IgD-negative memory B cell (primary cell): ENCODE results near the gene CORO1C. TPM values are rescaled to one million over a fixed set of nuclear protein-coding genes. Genes with fewer than 3 reads are reported as not detected.

Source experiments
- H3K27ac Mint-ChIP-seq, 3 donors: one replicate each; pipeline ENCODE4 v1.8.0; 2020 to 2022; ENCODE audit warnings: mild to moderate bottlenecking in 3 of 3, mixed read lengths in 3 of 3, moderate library complexity in 1 of 3
- H3K27me3 Mint-ChIP-seq: one replicate; pipeline ENCODE4 v1.8.0; 2021; ENCODE audit warnings: mixed read lengths
- H3K36me3 Mint-ChIP-seq: one replicate; pipeline ENCODE4 v1.8.0; 2020; ENCODE audit warnings: mild to moderate bottlenecking, mixed read lengths
- H3K4me1 Mint-ChIP-seq, 3 donors: one replicate each; pipeline ENCODE4 v1.8.0; 2020 to 2022; ENCODE audit warnings: mixed read lengths in 3 of 3, mild to moderate bottlenecking in 1 of 3
- H3K4me3 Mint-ChIP-seq, 4 donors: one replicate each; pipeline ENCODE4 v1.8.0; 2020 to 2022; ENCODE audit warnings: mild to moderate bottlenecking in 4 of 4, mixed read lengths in 4 of 4, moderate library complexity in 3 of 4
- H3K9me3 Mint-ChIP-seq, 3 donors: one replicate each; pipeline ENCODE4 v1.8.0; 2020 to 2021; ENCODE audit warnings: mixed read lengths in 3 of 3, mild to moderate bottlenecking in 1 of 3
- polyA plus RNA-seq: library from polyadenylated mRNA; unstranded; fragments of 300-500 nt; fragmentation: Illumina TruSeq; gene quantifications from one replicate; pipeline ENCODE4 v1.2.3, GENCODE V29; 2021

Gene CORO1C
- polyA plus RNA-seq, 1 donor from 2014 or later = 71.8 TPM

GRCh38 chr12:108597559-108598471 is 133.5 kb downstream of the CORO1C start, which contains the start of gene TMEM119:
Gene TMEM119 (minus strand): TSS chr12:108598084. CDS start chr12:108592383, 5,701 bp downstream.
- no peak within 1 kb of the TSS for H3K27ac Mint-ChIP-seq

GRCh38 chr12:108596854-108597558 is 134.3 kb downstream of the CORO1C start:
- no peaks in the 10 kb centered on the region for H3K36me3 Mint-ChIP-seq
- H3K27me3 Mint-ChIP-seq = no peaks in the 10 kb centered on the region

More at GRCh38 chr12:108597559-108598471, 133.5 kb downstream of the CORO1C start, which contains the start of gene TMEM119:
- Mint-ChIP-seq H3K4me1 (peaks cover 0 to 3% (median 0%) of the 10 kb centered on the region in 3 donors), H3K4me3 (no peak within 1 kb of the TSS), H3K27me3 (no peaks in the 10 kb centered on the region), H3K36me3 (no peaks in the 10 kb centered on the region), H3K9me3 (no peaks in the 10 kb centered on the region)

GRCh38 chr12:108595711-108596647 is 135.3 kb downstream of the CORO1C start:
- no peak overlapping the region for H3K4me3 Mint-ChIP-seq
- no peaks in the 10 kb centered on the region for H3K9me3 Mint-ChIP-seq
- H3K4me1 Mint-ChIP-seq = peaks cover 0 to 3% (median 0%) of the 10 kb centered on the region in 3 donors
- no peak overlapping the region for H3K27ac Mint-ChIP-seq
- H3K27me3 Mint-ChIP-seq = no peaks in the 10 kb centered on the region
- H3K36me3 Mint-ChIP-seq = no peaks in the 10 kb centered on the region

More at GRCh38 chr12:108596854-108597558, 134.3 kb downstream of the CORO1C start:
- Mint-ChIP-seq H3K4me1 (peaks cover 0 to 3% (median 0%) of the 10 kb centered on the region in 3 donors), H3K9me3 (no peaks in the 10 kb centered on the region), H3K4me3 (no peak overlapping the region), H3K27ac (no peak overlapping the region)

Other genes with a start within 250 kb of the CORO1C start
- 3.5 TPM for gene FICD, start 216.2 kb downstream of the CORO1C start, polyA plus RNA-seq
- gene SART3, start 170.3 kb downstream of the CORO1C start, polyA plus RNA-seq = 51.9 TPM
- gene ISCU, start 168.9 kb downstream of the CORO1C start, polyA plus RNA-seq = 488 TPM
- gene TMEM119, start 133.4 kb downstream of the CORO1C start, polyA plus RNA-seq = 0.33 TPM
- 37.0 TPM for gene SELPLG, start 97.6 kb downstream of the CORO1C start, polyA plus RNA-seq
- 10.3 TPM for gene SSH1, start 126.1 kb upstream of the CORO1C start, polyA plus RNA-seq
- gene DAO, start 148.6 kb upstream of the CORO1C start, polyA plus RNA-seq = not detected